ENCODE data around the gene SPAG16.

GRCh38 chr2:213991453-213992108 lies 707.3 kb downstream of the SPAG16 start:
- TF ChIP-seq, protein P1, sequence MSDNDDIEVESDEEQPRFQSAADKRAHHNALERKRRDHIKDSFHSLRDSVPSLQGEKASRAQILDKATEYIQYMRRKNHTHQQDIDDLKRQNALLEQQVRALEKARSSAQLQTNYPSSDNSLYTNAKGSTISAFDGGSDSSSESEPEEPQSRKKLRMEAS (IDR thresholded peaks at IDR 0.05) = no peak
- TF ChIP-seq, protein P2, sequence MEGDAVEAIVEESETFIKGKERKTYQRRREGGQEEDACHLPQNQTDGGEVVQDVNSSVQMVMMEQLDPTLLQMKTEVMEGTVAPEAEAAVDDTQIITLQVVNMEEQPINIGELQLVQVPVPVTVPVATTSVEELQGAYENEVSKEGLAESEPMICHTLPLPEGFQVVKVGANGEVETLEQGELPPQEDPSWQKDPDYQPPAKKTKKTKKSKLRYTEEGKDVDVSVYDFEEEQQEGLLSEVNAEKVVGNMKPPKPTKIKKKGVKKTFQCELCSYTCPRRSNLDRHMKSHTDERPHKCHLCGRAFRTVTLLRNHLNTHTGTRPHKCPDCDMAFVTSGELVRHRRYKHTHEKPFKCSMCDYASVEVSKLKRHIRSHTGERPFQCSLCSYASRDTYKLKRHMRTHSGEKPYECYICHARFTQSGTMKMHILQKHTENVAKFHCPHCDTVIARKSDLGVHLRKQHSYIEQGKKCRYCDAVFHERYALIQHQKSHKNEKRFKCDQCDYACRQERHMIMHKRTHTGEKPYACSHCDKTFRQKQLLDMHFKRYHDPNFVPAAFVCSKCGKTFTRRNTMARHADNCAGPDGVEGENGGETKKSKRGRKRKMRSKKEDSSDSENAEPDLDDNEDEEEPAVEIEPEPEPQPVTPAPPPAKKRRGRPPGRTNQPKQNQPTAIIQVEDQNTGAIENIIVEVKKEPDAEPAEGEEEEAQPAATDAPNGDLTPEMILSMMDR (IDR thresholded peaks at IDR 0.05 in 2 of 3, conservative IDR thresholded peaks at IDR 0.05 in 1 of 3; ENCODE audit: borderline replicate concordance in 1 of 3, insufficient read depth in 1 of 3, low read depth in 2 of 3, low read length in 2 of 3) = no peak
- TF ChIP-seq EZH2phosphoT487 (IDR thresholded peaks at IDR 0.05; ENCODE audit: borderline replicate concordance) = no peak
- no peak for TF ChIP-seq POLR2A (IDR thresholded peaks at IDR 0.05; ENCODE audit: borderline replicate concordance, extremely low read depth, insufficient read depth, insufficient read length)
- TF ChIP-seq, protein P3, sequence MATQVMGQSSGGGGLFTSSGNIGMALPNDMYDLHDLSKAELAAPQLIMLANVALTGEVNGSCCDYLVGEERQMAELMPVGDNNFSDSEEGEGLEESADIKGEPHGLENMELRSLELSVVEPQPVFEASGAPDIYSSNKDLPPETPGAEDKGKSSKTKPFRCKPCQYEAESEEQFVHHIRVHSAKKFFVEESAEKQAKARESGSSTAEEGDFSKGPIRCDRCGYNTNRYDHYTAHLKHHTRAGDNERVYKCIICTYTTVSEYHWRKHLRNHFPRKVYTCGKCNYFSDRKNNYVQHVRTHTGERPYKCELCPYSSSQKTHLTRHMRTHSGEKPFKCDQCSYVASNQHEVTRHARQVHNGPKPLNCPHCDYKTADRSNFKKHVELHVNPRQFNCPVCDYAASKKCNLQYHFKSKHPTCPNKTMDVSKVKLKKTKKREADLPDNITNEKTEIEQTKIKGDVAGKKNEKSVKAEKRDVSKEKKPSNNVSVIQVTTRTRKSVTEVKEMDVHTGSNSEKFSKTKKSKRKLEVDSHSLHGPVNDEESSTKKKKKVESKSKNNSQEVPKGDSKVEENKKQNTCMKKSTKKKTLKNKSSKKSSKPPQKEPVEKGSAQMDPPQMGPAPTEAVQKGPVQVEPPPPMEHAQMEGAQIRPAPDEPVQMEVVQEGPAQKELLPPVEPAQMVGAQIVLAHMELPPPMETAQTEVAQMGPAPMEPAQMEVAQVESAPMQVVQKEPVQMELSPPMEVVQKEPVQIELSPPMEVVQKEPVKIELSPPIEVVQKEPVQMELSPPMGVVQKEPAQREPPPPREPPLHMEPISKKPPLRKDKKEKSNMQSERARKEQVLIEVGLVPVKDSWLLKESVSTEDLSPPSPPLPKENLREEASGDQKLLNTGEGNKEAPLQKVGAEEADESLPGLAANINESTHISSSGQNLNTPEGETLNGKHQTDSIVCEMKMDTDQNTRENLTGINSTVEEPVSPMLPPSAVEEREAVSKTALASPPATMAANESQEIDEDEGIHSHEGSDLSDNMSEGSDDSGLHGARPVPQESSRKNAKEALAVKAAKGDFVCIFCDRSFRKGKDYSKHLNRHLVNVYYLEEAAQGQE (IDR thresholded peaks at IDR 0.05; ENCODE audit: low read depth) = no peak
- TF ChIP-seq SIN3A (IDR thresholded peaks at IDR 0.05; ENCODE audit: low read depth) = no peak
- no peak for TF ChIP-seq ZNF274 (IDR thresholded peaks at IDR 0.05; ENCODE audit: low read depth, low read length)
- no peak for TF ChIP-seq ZFX (IDR thresholded peaks at IDR 0.05)
- no peak for TF ChIP-seq CBX3 (IDR thresholded peaks at IDR 0.05; ENCODE audit: low read depth)
